GM12801 (cell line): ENCODE data around the gene FMNL2.

Experiments
- TF ChIP-seq, protein P1 (sequence below): IDR thresholded peaks from one replicate; pipeline ENCODE4 v1.5.1; 2011; ENCODE audit warnings: control low read depth; ENCODE audit not compliant: insufficient read length; ENCODE audit errors: extremely low read depth

The FMNL2 gene

DNA sequence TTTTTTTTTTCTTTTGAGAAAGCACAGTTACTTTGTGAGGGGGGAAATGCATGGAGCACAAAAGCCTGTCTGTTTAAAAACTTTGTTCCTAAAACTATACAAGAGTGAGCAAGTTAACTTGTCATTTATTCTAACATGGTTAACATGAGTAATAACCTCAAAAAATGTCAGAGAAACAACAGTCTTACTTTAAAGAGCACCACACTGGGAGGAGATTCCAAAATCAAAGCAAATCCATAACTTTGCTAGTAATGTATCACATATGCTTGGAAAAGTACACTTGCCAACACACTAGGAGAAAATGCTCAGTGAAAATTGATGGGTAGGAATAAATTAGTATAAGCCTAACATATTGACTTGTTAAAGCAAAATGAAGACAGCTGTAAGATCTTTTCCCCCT, 225.2 kb downstream of the FMNL2 start:
- TF ChIP-seq, protein P1, sequence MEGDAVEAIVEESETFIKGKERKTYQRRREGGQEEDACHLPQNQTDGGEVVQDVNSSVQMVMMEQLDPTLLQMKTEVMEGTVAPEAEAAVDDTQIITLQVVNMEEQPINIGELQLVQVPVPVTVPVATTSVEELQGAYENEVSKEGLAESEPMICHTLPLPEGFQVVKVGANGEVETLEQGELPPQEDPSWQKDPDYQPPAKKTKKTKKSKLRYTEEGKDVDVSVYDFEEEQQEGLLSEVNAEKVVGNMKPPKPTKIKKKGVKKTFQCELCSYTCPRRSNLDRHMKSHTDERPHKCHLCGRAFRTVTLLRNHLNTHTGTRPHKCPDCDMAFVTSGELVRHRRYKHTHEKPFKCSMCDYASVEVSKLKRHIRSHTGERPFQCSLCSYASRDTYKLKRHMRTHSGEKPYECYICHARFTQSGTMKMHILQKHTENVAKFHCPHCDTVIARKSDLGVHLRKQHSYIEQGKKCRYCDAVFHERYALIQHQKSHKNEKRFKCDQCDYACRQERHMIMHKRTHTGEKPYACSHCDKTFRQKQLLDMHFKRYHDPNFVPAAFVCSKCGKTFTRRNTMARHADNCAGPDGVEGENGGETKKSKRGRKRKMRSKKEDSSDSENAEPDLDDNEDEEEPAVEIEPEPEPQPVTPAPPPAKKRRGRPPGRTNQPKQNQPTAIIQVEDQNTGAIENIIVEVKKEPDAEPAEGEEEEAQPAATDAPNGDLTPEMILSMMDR = no peak

- TF ChIP-seq, protein P1 = no peak
Measured at GRCh38 chr2:152560873-152561595, 226.1 kb downstream of the FMNL2 start.

DNA sequence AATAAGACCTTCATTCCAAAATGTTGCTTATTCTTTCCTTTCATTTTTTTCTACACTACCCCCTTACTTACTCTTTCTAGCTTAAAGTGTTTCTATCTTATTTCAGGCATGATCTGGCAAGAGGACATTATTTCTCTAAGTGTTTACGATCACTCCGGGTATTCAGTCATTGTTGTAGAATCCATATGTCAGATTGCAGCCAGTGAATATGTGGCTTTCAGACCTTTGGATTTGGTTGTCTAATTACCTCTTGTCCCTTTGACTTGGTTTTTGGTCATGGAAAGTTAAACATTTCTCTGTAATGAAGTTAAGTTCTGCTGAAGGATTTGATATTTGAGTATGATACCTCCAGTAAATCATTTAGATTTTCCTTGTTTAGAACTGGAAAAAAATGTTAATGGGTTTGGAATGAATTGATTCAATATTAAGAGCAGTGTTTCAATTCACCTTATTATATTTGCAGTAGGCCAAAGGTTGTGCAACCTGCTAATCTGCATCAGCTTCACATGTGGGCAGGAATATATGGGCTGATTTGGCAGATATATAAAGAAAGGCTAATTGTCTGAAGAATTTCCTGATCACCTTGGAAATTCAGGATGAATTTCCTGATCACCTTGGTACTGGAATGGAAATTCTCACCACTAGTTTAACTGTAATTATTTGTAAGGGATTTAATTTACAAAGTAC, 227.4 kb downstream of the FMNL2 start:
- TF ChIP-seq, protein P1 = no peak

- TF ChIP-seq, protein P1 = no peak
Measured at GRCh38 chr2:152563764-152564163, 228.8 kb downstream of the FMNL2 start.

DNA sequence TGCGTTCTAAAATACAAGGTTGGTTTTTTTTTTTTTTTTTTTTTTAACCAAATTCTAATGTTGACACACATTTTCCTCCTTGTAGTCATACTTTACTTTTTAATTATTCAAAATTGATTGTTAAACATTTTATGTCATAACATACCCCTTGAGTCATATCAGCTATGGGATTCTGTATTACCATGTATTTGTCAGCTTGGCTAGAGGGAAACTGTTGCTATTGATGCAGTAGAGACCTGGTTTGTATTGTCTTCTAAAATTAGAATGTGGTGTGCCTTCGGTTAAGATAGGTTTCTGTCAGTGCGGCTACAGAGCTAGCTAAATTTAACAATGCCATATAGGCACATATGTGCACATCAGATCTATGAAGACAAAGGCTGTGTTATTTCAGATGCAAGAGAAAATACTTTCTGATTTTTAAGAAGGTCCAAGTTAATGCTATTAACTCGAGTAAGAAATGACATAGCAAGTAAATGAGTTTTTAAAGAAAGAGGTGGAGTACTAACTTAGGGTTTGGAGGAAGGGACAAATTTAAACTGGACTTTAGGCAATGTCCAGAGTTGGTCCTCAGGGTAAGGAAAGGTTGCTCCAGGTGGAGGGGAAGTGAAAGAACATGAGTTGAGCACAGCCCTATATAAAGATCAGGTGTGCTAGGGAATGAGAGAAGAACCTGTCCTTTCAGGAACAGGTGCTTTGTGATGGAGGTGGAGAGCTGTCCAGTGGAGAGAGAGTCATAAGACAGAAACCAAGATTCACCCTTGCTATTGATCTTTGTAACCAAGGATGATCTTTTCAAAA, 230.0 kb downstream of the FMNL2 start:
- TF ChIP-seq, protein P1 = no peak

- TF ChIP-seq, protein P1 = no peak
Measured at GRCh38 chr2:152565884-152566727, 231.1 kb downstream of the FMNL2 start.
